ENCODE results near the gene PSMB5. TPM values are rescaled to one million over a fixed set of nuclear protein-coding genes. Genes with fewer than 3 reads are reported as not detected.

Gene PSMB5
- total RNA-seq, 2 experiments from 2014 or later = 49.0 to 54.5 TPM

GRCh38 chr14:23056145-23056955 lies 21.6 kb upstream of the PSMB5 start:
- peaks cover 3% of the 10 kb centered on the region for H3K36me3 Mint-ChIP-seq
- POLR2A ChIA-PET = interaction anchor here (0.6 to 2.6 kb wide), 3 partner anchors 32 to 70 kb away, joined by 3 to 9 read pairs (median 3); no protein-coding TSS in a partner anchor
- H3K4me3 Mint-ChIP-seq = peak overlapping the region; percentile 80
- peak overlapping the region; percentile 35 for H3K27ac Mint-ChIP-seq
- no peaks in the 10 kb centered on the region for H3K9me3 Mint-ChIP-seq
- peaks cover 16% of the 10 kb centered on the region for H3K4me1 Mint-ChIP-seq
- ATAC-seq (ENCODE audit: low read depth) = peak; percentile 65
- DNase-seq = peak; percentile 73
- H3K27me3 Mint-ChIP-seq = peaks cover 8% of the 10 kb centered on the region

GRCh38 chr14:23055621-23056144 lies 21.0 kb upstream of the PSMB5 start:
- Mint-ChIP-seq H3K27ac (no peak overlapping the region), H3K36me3 (peaks cover 3% of the 10 kb centered on the region), H3K27me3 (peaks cover 8% of the 10 kb centered on the region), H3K4me1 (peaks cover 16% of the 10 kb centered on the region), H3K9me3 (no peaks in the 10 kb centered on the region), H3K4me3 (no peak overlapping the region)
- DNase-seq (no peak), ATAC-seq (ENCODE audit: low read depth) (no peak)
- POLR2A ChIA-PET = interaction anchor here (2.6 kb wide), 1 partner anchor 69 kb away, joined by 9 read pairs; no protein-coding TSS in a partner anchor

GRCh38 chr14:23055147-23055550 lies 20.4 kb upstream of the PSMB5 start:
- H3K9me3 Mint-ChIP-seq = no peaks in the 10 kb centered on the region
- peaks cover 3% of the 10 kb centered on the region for H3K36me3 Mint-ChIP-seq
- POLR2A ChIA-PET = interaction anchor here (0.5 to 2.6 kb wide), 3 partner anchors 60 to 484 kb away, joined by 3 to 9 read pairs (median 5); no protein-coding TSS in a partner anchor
- H3K27ac Mint-ChIP-seq = no peak overlapping the region
- no peak overlapping the region for H3K4me3 Mint-ChIP-seq
- peaks cover 16% of the 10 kb centered on the region for H3K4me1 Mint-ChIP-seq
- DNase-seq = no peak
- peaks cover 8% of the 10 kb centered on the region for H3K27me3 Mint-ChIP-seq
- no peak for ATAC-seq (ENCODE audit: low read depth)

- Mint-ChIP-seq H3K27me3 (peaks cover 8% of the 10 kb centered on the region), H3K4me3 (no peak overlapping the region), H3K36me3 (peaks cover 1% of the 10 kb centered on the region), H3K27ac (no peak overlapping the region), H3K9me3 (no peaks in the 10 kb centered on the region), H3K4me1 (peaks cover 16% of the 10 kb centered on the region)
- ATAC-seq (ENCODE audit: low read depth) = no peak
- POLR2A ChIA-PET = interaction anchor here (1.0 to 2.6 kb wide), 2 partner anchors 59 to 67 kb away, joined by 3 to 9 read pairs; no protein-coding TSS in a partner anchor
- peak; percentile 55 for DNase-seq
Observed at GRCh38 chr14:23054000-23054811, 19.5 kb upstream of the PSMB5 start.

- DNase-seq (no peak), ATAC-seq (ENCODE audit: low read depth) (no peak)
- Mint-ChIP-seq H3K27me3 (peaks cover 8% of the 10 kb centered on the region), H3K9me3 (no peaks in the 10 kb centered on the region), H3K36me3 (no peaks in the 10 kb centered on the region), H3K27ac (no peak overlapping the region), H3K4me1 (peaks cover 16% of the 10 kb centered on the region), H3K4me3 (no peak overlapping the region)
- POLR2A ChIA-PET = no interaction called here
Observed at GRCh38 chr14:23053426-23053825, 18.7 kb upstream of the PSMB5 start.

GRCh38 chr14:23052671-23053070 lies 18.0 kb upstream of the PSMB5 start:
- H3K36me3 Mint-ChIP-seq = no peaks in the 10 kb centered on the region
- H3K4me3 Mint-ChIP-seq = no peak overlapping the region
- H3K9me3 Mint-ChIP-seq = no peaks in the 10 kb centered on the region
- no peak overlapping the region for H3K27ac Mint-ChIP-seq
- no peak for ATAC-seq (ENCODE audit: low read depth)
- H3K4me1 Mint-ChIP-seq = peaks cover 11% of the 10 kb centered on the region
- H3K27me3 Mint-ChIP-seq = peaks cover 8% of the 10 kb centered on the region
- DNase-seq = no peak
- POLR2A ChIA-PET = interaction anchor here (1.2 kb wide), 1 partner anchor 58 kb away, joined by 4 read pairs; no protein-coding TSS in a partner anchor

- no peak for ATAC-seq (ENCODE audit: low read depth)
- POLR2A ChIA-PET = interaction anchor here (1.2 kb wide), 1 partner anchor 57 kb away, joined by 4 read pairs; no protein-coding TSS in a partner anchor
Observed at GRCh38 chr14:23052182-23052623, 17.5 kb upstream of the PSMB5 start.

GRCh38 chr14:23051141-23052057 lies 16.7 kb upstream of the PSMB5 start:
- DNase-seq (no peak), ATAC-seq (ENCODE audit: low read depth) (no peak)
- POLR2A ChIA-PET = interaction anchor here (1.2 kb wide), 1 partner anchor 57 kb away, joined by 4 read pairs; no protein-coding TSS in a partner anchor
- no peak overlapping the region for H3K27ac Mint-ChIP-seq
- H3K4me1 Mint-ChIP-seq = peaks cover 5% of the 10 kb centered on the region
- peaks cover 2% of the 10 kb centered on the region for H3K36me3 Mint-ChIP-seq
- H3K27me3 Mint-ChIP-seq = peaks cover 3% of the 10 kb centered on the region
- no peaks in the 10 kb centered on the region for H3K9me3 Mint-ChIP-seq
- H3K4me3 Mint-ChIP-seq = no peak overlapping the region

More at GRCh38 chr14:23052182-23052623, 17.5 kb upstream of the PSMB5 start:
- H3K4me1 Mint-ChIP-seq = peaks cover 11% of the 10 kb centered on the region
- H3K4me3 Mint-ChIP-seq = no peak overlapping the region
- no peaks in the 10 kb centered on the region for H3K9me3 Mint-ChIP-seq
- H3K27me3 Mint-ChIP-seq = peaks cover 8% of the 10 kb centered on the region
- peaks cover 2% of the 10 kb centered on the region for H3K36me3 Mint-ChIP-seq
- no peak for DNase-seq
- H3K27ac Mint-ChIP-seq = no peak overlapping the region

GRCh38 chr14:23049011-23049410 lies 14.3 kb upstream of the PSMB5 start:
- POLR2A ChIA-PET = no interaction called here

GRCh38 chr14:23047751-23048693 lies 13.3 kb upstream of the PSMB5 start:
- no peaks in the 10 kb centered on the region for H3K9me3 Mint-ChIP-seq
- DNase-seq (no peak), ATAC-seq (ENCODE audit: low read depth) (no peak)
- no peak overlapping the region for H3K4me3 Mint-ChIP-seq
- H3K27me3 Mint-ChIP-seq = no peaks in the 10 kb centered on the region
- H3K36me3 Mint-ChIP-seq = peaks cover 2% of the 10 kb centered on the region
- H3K27ac Mint-ChIP-seq = no peak overlapping the region
- no peaks in the 10 kb centered on the region for H3K4me1 Mint-ChIP-seq
- POLR2A ChIA-PET = no interaction called here

More at GRCh38 chr14:23049011-23049410, 14.3 kb upstream of the PSMB5 start:
- peaks cover 2% of the 10 kb centered on the region for H3K36me3 Mint-ChIP-seq
- no peak for DNase-seq
- no peaks in the 10 kb centered on the region for H3K4me1 Mint-ChIP-seq
- no peaks in the 10 kb centered on the region for H3K9me3 Mint-ChIP-seq
- H3K27me3 Mint-ChIP-seq = no peaks in the 10 kb centered on the region
- no peak for ATAC-seq (ENCODE audit: low read depth)
- H3K27ac Mint-ChIP-seq = no peak overlapping the region
- no peak overlapping the region for H3K4me3 Mint-ChIP-seq

GRCh38 chr14:23047034-23047634 lies 12.4 kb upstream of the PSMB5 start:
- ATAC-seq (ENCODE audit: low read depth) (no peak), DNase-seq (no peak)
- Mint-ChIP-seq H3K9me3 (no peaks in the 10 kb centered on the region), H3K36me3 (peaks cover 2% of the 10 kb centered on the region), H3K4me1 (no peaks in the 10 kb centered on the region), H3K27me3 (no peaks in the 10 kb centered on the region), H3K27ac (no peak overlapping the region), H3K4me3 (no peak overlapping the region)
- POLR2A ChIA-PET = interaction anchor here (0.7 kb wide), 1 partner anchor 241 kb away, joined by 4 read pairs; no protein-coding TSS in a partner anchor

Measured in activated naive CD8-positive, alpha-beta T cell treated with anti-CD3 and anti-CD28 coated beads, Interleukin-2, amount 10 ng/mL, durations not matched to agents 7 days and 5 days (primary cell).